Hepatocyte (in vitro differentiated cells): Measurements from ENCODE around the gene DOC2A.

Experiments used
- EZH2 ChIP-seq: fragments of 200-600 bp; sonication (generic); IDR thresholded peaks from 2 replicates; pipeline ENCODE4 v1.6.1; 2016; ENCODE audit warnings: antibody characterized with exemption, mild to moderate bottlenecking, borderline replicate concordance
- TF ChIP-seq, protein P1 (sequence below): fragments of 200-600 bp; sonication (generic); IDR thresholded peaks from 2 replicates; pipeline ENCODE4 v1.5.1; 2016; ENCODE audit warnings: antibody characterized with exemption, mild to moderate bottlenecking; ENCODE audit not compliant: poor library complexity

DNA sequence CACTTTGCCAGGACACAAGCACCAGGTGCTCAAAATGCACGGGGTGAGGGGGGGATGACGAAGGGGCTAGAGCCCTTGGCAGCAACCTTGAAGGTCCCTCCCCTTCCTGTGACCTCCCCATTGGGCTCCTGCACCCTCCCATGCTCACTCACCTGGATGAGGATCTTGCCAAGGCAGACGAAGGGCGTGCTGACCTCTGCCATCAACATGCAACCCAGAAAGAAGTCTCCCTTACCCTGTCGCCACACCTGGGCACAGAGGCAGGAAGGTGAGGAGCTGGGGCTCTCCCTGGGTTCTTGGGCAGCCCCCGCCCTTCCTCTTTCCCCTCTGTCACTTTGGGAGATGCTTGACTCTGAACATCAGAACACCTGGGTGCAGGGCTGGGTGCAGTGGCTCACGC, 14.7 kb upstream of the DOC2A start:
- TF ChIP-seq, protein P1, sequence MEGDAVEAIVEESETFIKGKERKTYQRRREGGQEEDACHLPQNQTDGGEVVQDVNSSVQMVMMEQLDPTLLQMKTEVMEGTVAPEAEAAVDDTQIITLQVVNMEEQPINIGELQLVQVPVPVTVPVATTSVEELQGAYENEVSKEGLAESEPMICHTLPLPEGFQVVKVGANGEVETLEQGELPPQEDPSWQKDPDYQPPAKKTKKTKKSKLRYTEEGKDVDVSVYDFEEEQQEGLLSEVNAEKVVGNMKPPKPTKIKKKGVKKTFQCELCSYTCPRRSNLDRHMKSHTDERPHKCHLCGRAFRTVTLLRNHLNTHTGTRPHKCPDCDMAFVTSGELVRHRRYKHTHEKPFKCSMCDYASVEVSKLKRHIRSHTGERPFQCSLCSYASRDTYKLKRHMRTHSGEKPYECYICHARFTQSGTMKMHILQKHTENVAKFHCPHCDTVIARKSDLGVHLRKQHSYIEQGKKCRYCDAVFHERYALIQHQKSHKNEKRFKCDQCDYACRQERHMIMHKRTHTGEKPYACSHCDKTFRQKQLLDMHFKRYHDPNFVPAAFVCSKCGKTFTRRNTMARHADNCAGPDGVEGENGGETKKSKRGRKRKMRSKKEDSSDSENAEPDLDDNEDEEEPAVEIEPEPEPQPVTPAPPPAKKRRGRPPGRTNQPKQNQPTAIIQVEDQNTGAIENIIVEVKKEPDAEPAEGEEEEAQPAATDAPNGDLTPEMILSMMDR = no peak
- TF ChIP-seq EZH2 = no peak
